ENCODE results near the gene KDM8.
A peak's percentile ranks its signal among the peaks of the same experiment; 100 is the strongest.

KDM8 gene

GRCh38 chr16:27236635-27237218 lies 33.4 kb downstream of the KDM8 start:
- H2AFZ ChIP-seq (ENCODE audit: low read length): peak overlapping the region; percentile 67
- H3K4me1 ChIP-seq (ENCODE audit: insufficient read depth, low read length, poor library complexity, severe bottlenecking): peaks cover 75% of the 10 kb centered on the region
- no peaks in the 10 kb centered on the region for H4K20me1 ChIP-seq (ENCODE audit: insufficient read depth, low read length, poor library complexity, severe bottlenecking)
- TF ChIP-seq EZH2phosphoT487 (IDR thresholded peaks at IDR 0.05; ENCODE audit: borderline replicate concordance): no peak
- TF ChIP-seq CTCF (conservative IDR thresholded peaks at IDR 0.05; ENCODE audit: low read length): no peak
- peak overlapping the region; percentile 67 for H3K9ac ChIP-seq (ENCODE audit: low read depth, low read length, poor library complexity, severe bottlenecking)
- no peaks in the 10 kb centered on the region for H3K9me3 ChIP-seq (ENCODE audit: insufficient read depth, low read depth, low read length)
- peak overlapping the region; percentile 63 for H3K4me2 ChIP-seq (ENCODE audit: low read depth, low read length, poor library complexity, severe bottlenecking)
- H3F3A ChIP-seq (ENCODE audit: low read depth): peaks cover 7% of the 10 kb centered on the region; the same call in 1 of the 2 replicates
- no peaks in the 10 kb centered on the region for H3K27me3 ChIP-seq (ENCODE audit: insufficient read depth, low read length, poor library complexity, severe bottlenecking)
- H3K79me2 ChIP-seq (ENCODE audit: insufficient read depth, low read length): peaks cover 7% of the 10 kb centered on the region; the same call in 1 of the 2 replicates
- H3K4me3 ChIP-seq (ENCODE audit: low read length, poor library complexity, severe bottlenecking): no peak overlapping the region
- H3K36me3 ChIP-seq (ENCODE audit: insufficient read depth, low read length): no peaks in the 10 kb centered on the region
- no peaks in the 10 kb centered on the region for H3K9me2 ChIP-seq (replicated peaks; ENCODE audit: low read depth, low read length)

- H3K9me2 ChIP-seq (replicated peaks; ENCODE audit: low read depth, low read length): no peaks in the 10 kb centered on the region
- peak overlapping the region; percentile 63 for H3K4me2 ChIP-seq (ENCODE audit: low read depth, low read length, poor library complexity, severe bottlenecking)
- H3K4me1 ChIP-seq (ENCODE audit: insufficient read depth, low read length, poor library complexity, severe bottlenecking): peaks cover 68% of the 10 kb centered on the region
- no peak overlapping the region for H3K4me3 ChIP-seq (ENCODE audit: low read length, poor library complexity, severe bottlenecking)
- H4K20me1 ChIP-seq (ENCODE audit: insufficient read depth, low read length, poor library complexity, severe bottlenecking): no peaks in the 10 kb centered on the region
- H3K9me3 ChIP-seq (ENCODE audit: insufficient read depth, low read depth, low read length): no peaks in the 10 kb centered on the region
- no peaks in the 10 kb centered on the region for H3K36me3 ChIP-seq (ENCODE audit: insufficient read depth, low read length)
- H3K9ac ChIP-seq (ENCODE audit: low read depth, low read length, poor library complexity, severe bottlenecking): peak overlapping the region; percentile 67
- H2AFZ ChIP-seq (ENCODE audit: low read length): peak overlapping the region; percentile 67
- peaks cover 7% of the 10 kb centered on the region; the same call in 1 of the 2 replicates for H3F3A ChIP-seq (ENCODE audit: low read depth)
- H3K27me3 ChIP-seq (ENCODE audit: insufficient read depth, low read length, poor library complexity, severe bottlenecking): no peaks in the 10 kb centered on the region
- no peak for TF ChIP-seq CTCF (conservative IDR thresholded peaks at IDR 0.05; ENCODE audit: low read length)
- no peak for TF ChIP-seq EZH2phosphoT487 (IDR thresholded peaks at IDR 0.05; ENCODE audit: borderline replicate concordance)
- peaks cover 3% of the 10 kb centered on the region; the same call in 1 of the 2 replicates for H3K79me2 ChIP-seq (ENCODE audit: insufficient read depth, low read length)
Observed at GRCh38 chr16:27237219-27238015, 34.1 kb downstream of the KDM8 start.

GRCh38 chr16:27238016-27238587 lies 34.8 kb downstream of the KDM8 start:
- H2AFZ ChIP-seq (ENCODE audit: low read length): peak overlapping the region; percentile 67; the same call in 1 of the 2 replicates
- H3K79me2 ChIP-seq (ENCODE audit: insufficient read depth, low read length): peaks cover 3% of the 10 kb centered on the region; the same call in 1 of the 2 replicates
- TF ChIP-seq CTCF (conservative IDR thresholded peaks at IDR 0.05; ENCODE audit: low read length) (no peak), EZH2phosphoT487 (IDR thresholded peaks at IDR 0.05; ENCODE audit: borderline replicate concordance) (no peak)
- H3K9me3 ChIP-seq (ENCODE audit: insufficient read depth, low read depth, low read length): no peaks in the 10 kb centered on the region
- H3K9me2 ChIP-seq (replicated peaks; ENCODE audit: low read depth, low read length): no peaks in the 10 kb centered on the region
- H3K9ac ChIP-seq (ENCODE audit: low read depth, low read length, poor library complexity, severe bottlenecking): peak overlapping the region; percentile 67
- no peaks in the 10 kb centered on the region for H3K36me3 ChIP-seq (ENCODE audit: insufficient read depth, low read length)
- H3F3A ChIP-seq (ENCODE audit: low read depth): peaks cover 7% of the 10 kb centered on the region; the same call in 1 of the 2 replicates
- H3K4me3 ChIP-seq (ENCODE audit: low read length, poor library complexity, severe bottlenecking): no peak overlapping the region
- H3K4me2 ChIP-seq (ENCODE audit: low read depth, low read length, poor library complexity, severe bottlenecking): peak overlapping the region; percentile 63
- peaks cover 61% of the 10 kb centered on the region for H3K4me1 ChIP-seq (ENCODE audit: insufficient read depth, low read length, poor library complexity, severe bottlenecking)
- no peaks in the 10 kb centered on the region for H3K27me3 ChIP-seq (ENCODE audit: insufficient read depth, low read length, poor library complexity, severe bottlenecking)
- no peaks in the 10 kb centered on the region for H4K20me1 ChIP-seq (ENCODE audit: insufficient read depth, low read length, poor library complexity, severe bottlenecking)
